T-helper 2 cell treated with Interferon-gamma antibody and Interleukin-4, amounts not matched to agents 5 μg/mL and 100 μg/mL, for 36 hours (primary cell): Measurements from ENCODE around the gene STRA6.
"Not testable (repeated sequence)": the region's sequence is repeated elsewhere in the genome, so short reads cannot be mapped to it uniquely, and the experiment has no call there.

Source experiments
- DNase-seq: peaks from one replicate; pipeline ENCODE4 v3.0.0; 2021; ENCODE audit warnings: low spot score
- H3K27ac Mint-ChIP-seq: one replicate; pipeline ENCODE4 v1.8.0; 2021; ENCODE audit warnings: mild to moderate bottlenecking, mixed read lengths
- H3K27me3 Mint-ChIP-seq: one replicate; pipeline ENCODE4 v1.8.0; 2021; ENCODE audit warnings: low read depth, mixed read lengths
- H3K36me3 Mint-ChIP-seq: one replicate; pipeline ENCODE4 v1.8.0; 2021; ENCODE audit warnings: low read depth, mixed read lengths
- H3K4me1 Mint-ChIP-seq: one replicate; pipeline ENCODE4 v1.8.0; 2021; ENCODE audit warnings: low read depth, mixed read lengths
- H3K4me3 Mint-ChIP-seq: one replicate; pipeline ENCODE4 v1.8.0; 2022; ENCODE audit warnings: mild to moderate bottlenecking, moderate library complexity, mixed read lengths
- H3K9me3 Mint-ChIP-seq: one replicate; pipeline ENCODE4 v1.8.0; 2021; ENCODE audit warnings: mixed read lengths

STRA6 gene

GRCh38 chr15:74175271-74176191 lies 27.1 kb downstream of the STRA6 start:
- no peaks in the 10 kb centered on the region for H3K4me1 Mint-ChIP-seq
- H3K9me3 Mint-ChIP-seq, result no peaks in the 10 kb centered on the region
- no peaks in the 10 kb centered on the region for H3K27me3 Mint-ChIP-seq
- DNase-seq, result no peak
- no peak overlapping the region for H3K27ac Mint-ChIP-seq
- H3K4me3 Mint-ChIP-seq, result no peak overlapping the region
- H3K36me3 Mint-ChIP-seq, result no peaks in the 10 kb centered on the region

DNA sequence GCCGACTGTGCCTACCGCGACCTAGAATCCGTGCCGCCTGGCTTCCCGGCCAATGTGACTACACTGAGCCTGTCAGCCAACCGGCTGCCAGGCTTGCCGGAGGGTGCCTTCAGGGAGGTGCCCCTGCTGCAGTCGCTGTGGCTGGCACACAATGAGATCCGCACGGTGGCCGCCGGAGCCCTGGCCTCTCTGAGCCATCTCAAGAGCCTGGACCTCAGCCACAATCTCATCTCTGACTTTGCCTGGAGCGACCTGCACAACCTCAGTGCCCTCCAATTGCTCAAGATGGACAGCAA lies 27.7 kb downstream of the STRA6 start:
- no peak overlapping the region for H3K27ac Mint-ChIP-seq
- no peaks in the 10 kb centered on the region for H3K9me3 Mint-ChIP-seq
- H3K36me3 Mint-ChIP-seq, result no peaks in the 10 kb centered on the region
- no peaks in the 10 kb centered on the region for H3K4me1 Mint-ChIP-seq
- peaks cover 2% of the 10 kb centered on the region for H3K27me3 Mint-ChIP-seq
- no peak overlapping the region for H3K4me3 Mint-ChIP-seq
- DNase-seq, result no peak

DNA sequence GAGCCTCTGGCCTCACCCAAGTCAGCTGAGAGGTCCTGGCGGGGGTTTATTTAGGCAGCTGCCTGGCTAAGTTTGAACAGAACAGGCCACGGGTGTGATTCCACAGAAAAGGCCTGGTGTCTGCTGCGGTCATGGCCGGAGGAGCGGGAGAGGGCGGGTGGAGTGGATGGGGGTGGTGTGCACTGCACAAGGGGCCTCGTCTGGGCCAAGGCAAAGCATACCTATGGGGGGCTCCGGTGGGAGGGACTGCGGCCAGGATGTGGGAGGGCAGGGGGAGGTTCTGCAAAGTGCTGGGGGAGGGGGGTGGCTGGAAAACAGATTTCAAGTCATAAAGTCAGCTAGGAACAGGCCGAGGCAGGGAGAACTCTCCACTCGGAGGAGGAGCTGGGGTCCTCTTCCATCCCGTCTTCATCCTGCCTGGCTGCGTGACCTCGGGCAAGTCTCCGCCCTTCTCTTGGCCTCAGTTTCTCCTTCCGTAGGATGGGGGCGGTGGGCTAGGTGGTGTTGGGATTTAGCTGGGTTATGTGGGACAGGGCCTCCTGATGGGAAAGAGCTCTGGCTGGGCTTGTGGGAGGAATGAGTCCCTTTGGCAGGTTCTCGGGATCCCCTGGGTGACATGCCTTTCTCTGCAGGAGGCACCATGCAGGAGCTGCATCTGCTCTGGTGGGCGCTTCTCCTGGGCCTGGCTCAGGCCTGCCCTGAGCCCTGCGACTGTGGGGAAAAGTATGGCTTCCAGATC lies 28.2 kb downstream of the STRA6 start:
- DNase-seq, result no peak
- Mint-ChIP-seq H3K4me3 (no peak overlapping the region), H3K9me3 (no peaks in the 10 kb centered on the region), H3K27ac (no peak overlapping the region), H3K4me1 (no peaks in the 10 kb centered on the region), H3K36me3 (no peaks in the 10 kb centered on the region), H3K27me3 (peaks cover 2% of the 10 kb centered on the region)

GRCh38 chr15:74173380-74174218 lies 29.0 kb downstream of the STRA6 start, which contains the start of gene ISLR:
Gene ISLR, plus strand, starts transcription at chr15:74173710. Its CDS starts 1,149 bp downstream, at chr15:74174859.
- DNase-seq, result no peak
- H3K27me3 Mint-ChIP-seq, result peaks cover 2% of the 10 kb centered on the region
- H3K4me1 Mint-ChIP-seq, result no peaks in the 10 kb centered on the region
- no peaks in the 10 kb centered on the region for H3K36me3 Mint-ChIP-seq
- no peaks in the 10 kb centered on the region for H3K9me3 Mint-ChIP-seq
- no peak within 1 kb of the TSS for H3K27ac Mint-ChIP-seq
- no peak within 1 kb of the TSS for H3K4me3 Mint-ChIP-seq

- Mint-ChIP-seq H3K27ac (no peak overlapping the region), H3K27me3 (peaks cover 2% of the 10 kb centered on the region), H3K4me3 (no peak overlapping the region), H3K36me3 (no peaks in the 10 kb centered on the region), H3K4me1 (no peaks in the 10 kb centered on the region), H3K9me3 (no peaks in the 10 kb centered on the region)
- DNase-seq, result no peak
Measured at GRCh38 chr15:74172701-74173379, 29.7 kb downstream of the STRA6 start.

DNA sequence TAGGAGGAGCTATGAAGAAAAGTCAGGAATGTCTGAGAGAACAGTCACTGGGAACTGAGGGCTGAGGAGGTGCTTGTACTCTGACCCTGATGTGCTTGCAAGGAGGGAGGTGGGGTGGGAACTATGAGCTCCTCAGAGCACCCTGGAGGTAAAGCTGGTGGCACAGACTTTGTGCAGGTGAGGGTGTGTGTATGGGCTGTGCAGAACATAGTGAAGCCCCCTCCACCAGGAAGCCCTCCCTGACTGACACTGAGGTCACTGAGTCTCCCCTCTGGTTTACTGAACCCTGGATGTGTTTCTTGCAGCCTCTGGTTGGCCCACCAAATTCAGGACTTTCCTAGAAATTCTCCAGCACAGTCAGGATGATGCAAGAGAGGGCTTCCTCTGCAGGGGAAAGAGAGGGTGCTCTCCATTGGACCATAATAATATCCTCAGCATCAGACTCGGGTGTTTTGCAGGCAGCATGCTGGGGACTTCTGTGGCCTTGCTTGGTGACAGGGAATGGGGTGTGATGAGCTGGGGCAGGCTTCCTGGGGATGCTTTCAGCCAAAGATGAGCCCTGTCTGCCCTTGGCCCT lies 30.5 kb downstream of the STRA6 start:
- H3K4me1 Mint-ChIP-seq, result no peaks in the 10 kb centered on the region
- DNase-seq, result no peak
- H3K27ac Mint-ChIP-seq, result no peak overlapping the region
- H3K27me3 Mint-ChIP-seq, result peaks cover 2% of the 10 kb centered on the region
- no peak overlapping the region for H3K4me3 Mint-ChIP-seq
- no peaks in the 10 kb centered on the region for H3K36me3 Mint-ChIP-seq
- no peaks in the 10 kb centered on the region for H3K9me3 Mint-ChIP-seq

DNA sequence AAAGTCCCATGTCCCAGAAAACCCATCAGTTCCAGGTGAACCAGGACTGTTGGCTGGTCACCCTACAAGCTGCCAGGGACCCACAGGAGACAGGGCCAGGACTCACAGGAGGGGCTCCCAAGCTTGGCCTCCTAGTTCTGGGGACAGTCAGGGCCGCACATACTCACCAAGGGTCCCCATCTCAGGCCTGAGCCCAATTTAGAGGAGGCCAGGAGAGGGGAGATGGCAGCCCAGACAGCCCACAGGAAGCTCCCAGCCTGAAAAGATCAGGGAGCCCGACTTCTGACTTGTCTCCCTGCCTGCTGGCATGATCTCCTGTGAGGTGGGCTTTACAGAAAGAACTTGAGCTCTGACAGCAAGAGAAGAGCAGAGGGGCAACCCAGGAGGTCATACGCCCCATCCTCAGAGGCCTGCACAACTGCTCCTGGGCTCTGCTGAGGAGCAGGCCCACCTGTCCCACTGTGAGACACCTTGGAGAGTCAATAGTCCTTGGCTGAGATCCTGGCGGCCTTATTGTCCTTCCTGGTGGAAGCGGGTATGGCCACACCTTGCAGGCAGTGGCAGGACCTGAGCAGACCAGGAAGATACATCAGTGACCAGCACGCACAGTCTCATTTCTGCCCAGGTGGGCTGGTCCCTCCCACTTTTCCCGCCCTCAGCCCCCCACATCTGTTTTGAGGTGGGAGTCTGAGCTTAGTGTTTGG lies 31.6 kb downstream of the STRA6 start:
- H3K4me3 Mint-ChIP-seq, result no peak overlapping the region
- H3K27ac Mint-ChIP-seq, result no peak overlapping the region
- H3K27me3 Mint-ChIP-seq, result peaks cover 2% of the 10 kb centered on the region
- no peak for DNase-seq
- H3K36me3 Mint-ChIP-seq, result no peaks in the 10 kb centered on the region
- no peaks in the 10 kb centered on the region for H3K4me1 Mint-ChIP-seq
- H3K9me3 Mint-ChIP-seq, result no peaks in the 10 kb centered on the region

DNA sequence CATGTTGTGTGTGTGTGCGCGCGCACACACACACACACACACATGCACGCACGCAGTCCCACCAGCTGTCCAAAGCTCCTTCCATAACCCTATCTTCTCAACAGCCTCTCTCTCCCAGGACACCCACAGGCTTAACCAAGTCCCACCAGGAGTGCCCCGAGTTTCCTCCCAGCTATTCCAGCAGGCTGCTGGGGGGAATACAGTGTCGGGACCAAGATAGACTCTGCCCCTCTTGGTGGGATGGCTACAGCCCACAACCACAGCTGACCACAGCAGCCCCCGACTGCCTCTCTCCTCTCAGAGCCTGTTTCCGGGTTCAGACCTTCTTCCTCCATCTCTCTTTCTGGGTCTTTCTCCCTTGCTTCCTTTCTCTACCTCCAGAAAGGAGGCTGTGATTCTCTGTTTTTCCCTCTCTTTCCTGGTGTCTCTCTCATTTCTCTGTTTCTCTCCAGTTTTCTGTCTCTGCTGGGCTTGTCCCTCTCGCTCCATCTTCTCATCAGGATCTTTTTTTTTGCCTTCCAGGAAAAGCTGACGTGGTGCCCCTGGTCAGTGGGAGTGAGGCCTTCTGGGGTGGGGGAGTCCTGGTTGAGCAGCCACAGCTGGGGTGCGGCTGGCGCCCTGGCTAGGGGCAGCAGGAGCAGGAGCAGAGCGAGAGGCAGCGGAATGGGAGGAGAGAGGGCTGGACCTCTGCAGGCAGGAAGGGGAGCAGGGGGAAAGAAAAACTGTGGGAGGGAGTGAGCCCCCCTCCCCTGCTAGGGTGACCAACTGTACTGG lies 32.3 kb downstream of the STRA6 start:
- no peak overlapping the region for H3K27ac Mint-ChIP-seq
- peaks cover 8% of the 10 kb centered on the region for H3K27me3 Mint-ChIP-seq
- no peak overlapping the region for H3K4me3 Mint-ChIP-seq

DNA sequence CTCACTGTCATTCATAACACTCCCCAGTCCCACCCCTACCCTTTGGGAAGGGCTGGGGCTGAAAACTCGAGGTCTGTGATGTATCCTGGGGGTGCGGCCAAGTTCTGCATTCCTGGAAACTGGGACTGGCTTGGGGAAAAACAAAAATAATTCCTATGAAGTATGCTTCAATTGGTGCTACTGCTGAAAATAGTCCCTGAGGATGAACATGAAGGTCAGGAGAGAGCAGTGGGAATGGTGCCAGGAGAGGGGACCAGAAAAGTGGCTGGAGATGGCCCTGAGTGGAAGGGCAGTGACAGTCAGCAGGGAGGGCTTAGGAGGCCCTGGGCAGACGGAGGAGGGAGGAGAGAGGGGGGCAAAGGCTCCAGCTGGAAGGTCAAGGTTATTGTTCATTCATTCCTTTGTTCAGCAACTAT lies 33.9 kb downstream of the STRA6 start:
- Mint-ChIP-seq H3K9me3 (no peaks in the 10 kb centered on the region), H3K4me3 (no peak overlapping the region), H3K4me1 (no peaks in the 10 kb centered on the region), H3K36me3 (no peaks in the 10 kb centered on the region), H3K27ac (no peak overlapping the region), H3K27me3 (peaks cover 11% of the 10 kb centered on the region)
- no peak for DNase-seq

More for the DNA sequence above, 32.3 kb downstream of the STRA6 start:
- Mint-ChIP-seq H3K36me3 (no peaks in the 10 kb centered on the region), H3K4me1 (no peaks in the 10 kb centered on the region), H3K9me3 (no peaks in the 10 kb centered on the region)
- DNase-seq, result no peak

DNA sequence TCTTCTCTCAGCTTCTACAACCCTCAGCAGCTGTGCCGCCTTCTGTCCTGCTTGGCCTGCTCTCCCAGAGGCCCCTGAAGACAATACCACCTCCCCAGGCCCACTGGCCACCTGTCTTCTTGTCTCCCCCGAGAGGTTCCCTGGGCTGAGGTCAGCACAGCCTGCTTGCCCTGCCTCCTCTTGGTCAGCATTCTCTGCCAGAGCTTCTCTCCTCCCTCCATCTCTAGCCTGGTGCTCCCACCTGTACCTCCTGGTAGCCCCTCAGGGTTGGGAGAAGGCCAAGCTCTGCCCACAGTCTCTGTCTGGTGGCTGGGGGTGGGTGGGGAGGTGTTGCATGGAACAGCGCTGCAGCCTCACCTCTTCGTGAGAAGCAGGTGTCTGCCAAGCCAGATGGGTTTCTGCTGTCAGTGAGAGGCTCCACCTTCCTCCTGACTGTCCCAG lies 34.7 kb downstream of the STRA6 start:
- no peaks in the 10 kb centered on the region for H3K4me1 Mint-ChIP-seq
- DNase-seq, result no peak
- H3K9me3 Mint-ChIP-seq, result no peaks in the 10 kb centered on the region
- H3K36me3 Mint-ChIP-seq, result no peaks in the 10 kb centered on the region
- peaks cover 11% of the 10 kb centered on the region for H3K27me3 Mint-ChIP-seq
- H3K27ac Mint-ChIP-seq, result no peak overlapping the region
- no peak overlapping the region for H3K4me3 Mint-ChIP-seq

- DNase-seq, result no peak
- H3K27me3 Mint-ChIP-seq, result peaks cover 11% of the 10 kb centered on the region
- no peaks in the 10 kb centered on the region for H3K36me3 Mint-ChIP-seq
- no peak overlapping the region for H3K4me3 Mint-ChIP-seq
- H3K27ac Mint-ChIP-seq, result no peak overlapping the region
- peaks cover under 1% of the 10 kb centered on the region for H3K4me1 Mint-ChIP-seq
- H3K9me3 Mint-ChIP-seq, result no peaks in the 10 kb centered on the region
Measured at GRCh38 chr15:74165461-74165860, 37.1 kb downstream of the STRA6 start.

DNA sequence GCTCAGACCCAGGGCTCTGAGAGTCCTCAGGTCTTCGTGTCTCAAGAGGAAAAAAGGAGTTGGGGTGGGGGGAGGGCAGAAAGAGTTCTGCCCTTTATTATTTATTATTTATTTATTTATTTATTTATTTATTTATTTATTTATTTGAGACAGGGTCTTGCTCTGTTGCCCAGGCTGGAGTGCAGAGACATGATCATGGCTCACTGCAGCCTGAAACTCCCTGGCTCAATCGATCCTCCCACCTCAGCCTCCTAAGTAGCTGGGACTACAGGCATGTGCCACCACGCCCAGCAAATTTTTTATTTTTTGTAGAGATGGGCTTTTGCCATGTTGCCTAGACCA lies 40.4 kb downstream of the STRA6 start:
- peaks cover 14% of the 10 kb centered on the region for H3K4me1 Mint-ChIP-seq

More for the DNA sequence above, 40.4 kb downstream of the STRA6 start:
- not testable (repeated sequence) for H3K9me3 Mint-ChIP-seq, DNase-seq, H3K4me3 Mint-ChIP-seq, H3K36me3 Mint-ChIP-seq, H3K27ac Mint-ChIP-seq
- H3K27me3 Mint-ChIP-seq, result peaks cover 17% of the 10 kb centered on the region
